ENCODE measurements around the gene CDKN1C.

The CDKN1C gene

DNA sequence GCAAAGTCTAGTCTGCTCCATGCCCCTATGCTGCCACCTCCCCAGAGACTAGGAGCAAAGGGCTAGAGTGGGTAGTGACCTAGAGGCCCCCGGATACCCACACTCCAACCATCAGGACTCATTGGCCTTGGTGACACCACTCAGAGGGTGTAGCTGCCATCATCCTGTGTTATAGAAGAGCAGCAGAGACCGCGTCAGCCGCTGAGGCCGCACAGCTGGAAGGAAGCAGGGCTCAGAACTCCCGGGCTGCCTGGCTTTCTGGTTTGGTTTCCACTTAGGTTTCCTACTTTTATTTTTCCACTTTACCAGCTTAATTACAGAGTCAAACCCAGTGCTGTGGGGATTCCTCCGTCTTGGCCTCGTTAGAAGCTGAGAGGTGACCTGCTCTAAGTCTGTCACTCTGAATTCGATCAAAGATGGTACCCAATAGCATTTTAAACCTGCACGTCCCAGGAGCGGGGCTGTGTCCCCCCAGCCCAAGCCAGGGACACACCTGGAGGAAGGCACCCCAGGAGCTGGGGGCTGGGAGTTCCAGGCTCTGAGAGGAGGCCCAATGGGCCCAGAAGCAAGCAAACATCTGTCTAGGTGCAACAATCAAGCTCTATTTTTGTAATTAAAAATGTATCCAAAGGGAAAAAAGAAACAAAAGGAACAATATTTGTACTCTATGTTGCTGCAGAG is 2.1 kb upstream of the CDKN1C start:
- no peak for DNase-seq

DNA sequence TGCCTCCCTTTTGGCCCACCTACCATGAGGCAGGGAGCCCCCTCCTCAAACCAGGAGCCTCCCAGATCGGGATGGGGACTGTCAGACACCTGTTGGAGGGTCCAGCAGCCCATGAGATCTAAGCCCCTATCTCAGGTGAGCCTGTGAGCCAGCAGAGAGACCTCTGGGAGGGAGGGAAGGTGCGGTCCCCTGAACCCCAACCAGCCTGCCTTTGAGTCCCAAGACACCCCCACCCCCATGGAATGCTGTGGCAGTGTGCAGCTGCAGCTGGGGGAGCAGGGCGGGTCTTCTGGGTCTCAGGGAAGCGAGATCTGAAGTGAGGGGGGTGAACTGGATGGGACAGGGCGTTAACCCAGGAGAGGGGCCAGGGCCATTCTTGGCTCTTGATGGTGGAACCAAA is 1.4 kb upstream of the CDKN1C start:
- no peak for DNase-seq

- DNase-seq, result no peak
These were observed 768 bp upstream of the CDKN1C start for GRCh38 chr11:2886191-2886894.

DNA sequence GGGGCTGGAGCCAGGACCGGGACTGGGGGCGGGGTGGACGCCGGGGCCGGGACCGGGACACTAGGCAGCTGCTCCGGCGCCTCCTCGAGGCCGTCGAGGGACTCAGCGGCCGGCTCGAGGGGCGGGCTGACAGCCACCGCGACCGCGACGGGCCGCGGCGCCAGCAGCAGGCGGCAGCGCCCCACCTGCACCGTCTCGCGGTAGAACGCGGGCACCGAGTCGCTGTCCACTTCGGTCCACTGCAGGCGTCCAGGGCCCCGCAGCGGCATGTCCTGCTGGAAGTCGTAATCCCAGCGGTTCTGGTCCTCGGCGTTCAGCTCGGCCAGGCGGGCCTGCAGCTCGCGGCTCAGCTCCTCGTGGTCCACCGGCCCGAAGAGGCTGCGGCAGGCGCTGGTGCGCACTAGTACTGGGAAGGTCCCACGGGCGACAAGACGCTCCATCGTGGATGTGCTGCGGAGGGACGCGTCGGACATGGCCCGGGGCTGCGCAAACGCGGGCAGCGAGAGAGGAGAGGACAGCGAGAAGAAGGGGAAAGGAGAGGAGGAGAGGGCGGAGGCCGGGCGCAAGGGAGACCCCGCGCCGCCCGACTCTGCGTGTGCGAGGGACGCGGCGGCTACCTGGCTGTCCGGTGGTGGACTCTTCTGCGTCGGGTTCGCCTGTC is 428 bp downstream of the CDKN1C start:
- peak; percentile 45 for DNase-seq

GRCh38 chr11:2883979-2884815 is 1.4 kb downstream of the CDKN1C start:
- DNase-seq, result no peak

- DNase-seq, result no peak
These were observed 2.0 kb downstream of the CDKN1C start for GRCh38 chr11:2883640-2883978.

DNA sequence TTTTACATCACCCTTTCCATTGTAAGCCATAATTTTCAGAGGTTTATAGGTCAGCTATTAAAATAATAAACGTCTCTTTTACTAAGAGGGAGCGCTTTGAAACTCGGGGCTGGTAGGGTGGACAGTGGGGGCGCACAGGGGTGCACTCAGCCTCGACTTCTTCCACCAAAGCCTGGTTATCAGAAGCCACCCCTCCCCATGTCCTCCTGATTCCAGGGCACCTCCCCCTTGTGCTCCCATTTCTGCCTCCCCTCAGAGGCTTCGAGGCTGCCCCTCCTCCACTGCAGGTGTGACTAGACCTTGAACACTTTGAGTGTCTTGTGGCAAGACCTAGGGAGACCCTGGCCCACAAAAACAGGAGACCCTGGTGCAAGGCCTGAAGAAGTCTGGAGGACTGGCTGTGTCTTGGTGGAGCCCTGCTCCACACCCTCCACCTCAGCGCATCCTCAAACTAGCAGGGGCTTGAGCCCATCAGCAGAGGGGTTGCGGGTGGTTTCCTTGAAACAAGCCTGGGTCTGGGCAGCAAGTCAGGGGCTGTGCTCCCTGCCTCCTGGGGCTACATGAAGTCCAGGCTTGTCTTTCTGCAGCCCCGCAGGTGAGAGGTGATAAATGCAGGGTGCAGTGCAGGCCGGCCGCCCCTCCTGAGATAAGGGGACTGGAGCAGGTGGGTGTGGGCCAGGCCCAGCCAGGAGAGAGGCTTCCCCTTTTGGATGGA is 3.0 kb downstream of the CDKN1C start:
- DNase-seq, result no peak

DNA sequence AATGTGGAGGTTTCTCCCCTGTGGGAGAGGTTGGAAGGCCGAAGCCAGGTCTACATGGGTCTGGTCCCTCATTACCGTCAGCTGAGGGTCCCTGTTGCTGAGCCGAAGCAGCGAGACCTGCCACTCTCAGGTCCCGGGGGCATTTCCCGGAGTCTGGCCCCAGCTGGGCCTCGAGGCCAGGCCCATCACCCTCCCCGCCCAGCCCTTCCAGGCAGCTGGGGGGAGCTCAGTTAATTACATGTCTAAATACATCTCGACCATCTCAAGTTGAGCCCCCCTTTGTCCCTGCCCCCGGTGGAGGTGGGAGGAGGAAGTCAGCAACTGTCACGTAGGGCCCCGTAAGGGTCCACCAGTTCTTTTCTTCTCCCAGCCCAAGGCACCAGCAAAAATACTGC is 3.6 kb downstream of the CDKN1C start:
- no peak for DNase-seq

DNA sequence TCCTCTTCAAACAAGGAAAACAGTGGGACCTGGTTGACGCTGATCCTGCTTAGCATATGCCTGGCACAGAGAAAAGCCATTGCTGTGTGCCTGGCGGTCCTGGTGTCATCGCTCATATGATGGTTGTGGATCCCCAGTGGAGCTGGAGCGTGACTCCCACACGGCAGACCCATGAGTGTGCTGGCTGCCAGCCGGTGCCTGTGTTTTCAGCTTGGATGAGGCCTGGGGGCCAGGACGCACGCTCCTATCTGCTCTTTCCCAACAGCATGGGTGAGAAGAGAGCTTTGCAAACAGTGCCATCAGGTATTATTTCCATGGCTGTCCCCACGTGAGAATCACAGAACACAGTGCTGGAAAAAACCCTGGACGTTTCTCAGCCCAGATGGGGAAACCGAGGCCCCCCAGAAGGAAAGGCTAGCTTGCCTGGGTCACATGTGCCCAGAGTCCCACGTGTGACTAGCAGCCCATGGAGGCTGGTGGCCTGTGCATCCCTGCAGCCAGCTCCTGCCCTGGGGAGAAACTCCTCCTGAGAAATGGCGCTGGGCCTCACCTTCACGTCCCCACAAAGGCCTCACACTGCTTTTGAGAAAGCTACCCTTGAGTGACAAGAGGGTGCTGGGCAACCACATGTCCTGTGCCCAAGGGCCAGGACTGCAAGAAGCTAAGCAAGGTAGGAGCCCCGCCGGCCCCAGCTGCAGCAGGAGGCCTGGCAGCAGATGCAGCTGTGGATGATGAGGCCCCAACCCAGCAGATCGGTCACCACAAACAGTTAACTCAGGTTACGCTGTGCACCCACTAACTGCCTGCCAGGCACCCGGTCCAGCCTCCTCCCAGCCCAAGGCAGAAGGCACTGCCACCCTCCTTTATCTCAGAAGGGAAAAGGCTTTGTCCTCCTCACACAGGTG is 4.2 kb downstream of the CDKN1C start:
- DNase-seq, result no peak

DNA sequence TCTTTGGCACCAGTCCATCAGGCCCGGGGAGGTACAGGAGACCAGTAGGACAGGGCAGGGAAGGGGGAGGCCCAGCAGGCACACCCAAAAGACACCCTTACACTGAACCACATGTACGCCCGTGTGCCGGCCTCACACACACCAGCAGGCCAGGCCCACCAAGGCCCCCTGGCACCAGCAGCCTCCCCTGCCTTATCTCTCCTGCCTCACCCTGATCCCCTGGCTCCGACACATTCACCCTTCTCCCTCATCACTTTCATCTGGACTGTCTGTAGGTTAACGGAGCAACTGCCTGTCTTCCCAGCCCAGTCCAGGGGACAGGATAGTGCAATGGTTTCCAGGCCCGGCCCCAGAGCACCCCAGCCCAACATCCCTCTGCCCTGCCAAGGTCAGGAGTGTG is 4.9 kb downstream of the CDKN1C start:
- DNase-seq, result no peak

DNA sequence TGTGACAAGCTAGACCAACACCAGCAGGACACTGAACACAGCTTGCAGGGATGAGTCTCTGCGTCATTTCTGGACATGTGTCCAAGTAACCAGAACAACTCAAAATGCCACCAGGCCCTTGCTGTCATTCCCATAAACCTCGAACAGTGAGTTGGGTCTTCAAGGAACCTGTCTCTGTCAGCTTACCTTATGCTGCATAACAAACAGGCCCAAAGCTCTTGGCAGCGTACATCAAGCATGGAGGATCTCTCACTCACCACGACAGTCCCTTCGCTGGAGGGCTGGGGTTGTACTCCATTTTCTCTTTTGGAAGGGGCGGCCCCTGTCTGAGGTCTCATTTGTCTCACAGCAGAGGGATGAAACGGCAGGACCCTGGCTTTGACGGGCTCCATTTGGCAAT is 6.8 kb downstream of the CDKN1C start:
- no peak for DNase-seq

- DNase-seq, result no peak
These were observed 8.1 kb downstream of the CDKN1C start for GRCh38 chr11:2877474-2877873.

GRCh38 chr11:2874963-2875362 is 10.6 kb downstream of the CDKN1C start:
- no peak for DNase-seq

DNA sequence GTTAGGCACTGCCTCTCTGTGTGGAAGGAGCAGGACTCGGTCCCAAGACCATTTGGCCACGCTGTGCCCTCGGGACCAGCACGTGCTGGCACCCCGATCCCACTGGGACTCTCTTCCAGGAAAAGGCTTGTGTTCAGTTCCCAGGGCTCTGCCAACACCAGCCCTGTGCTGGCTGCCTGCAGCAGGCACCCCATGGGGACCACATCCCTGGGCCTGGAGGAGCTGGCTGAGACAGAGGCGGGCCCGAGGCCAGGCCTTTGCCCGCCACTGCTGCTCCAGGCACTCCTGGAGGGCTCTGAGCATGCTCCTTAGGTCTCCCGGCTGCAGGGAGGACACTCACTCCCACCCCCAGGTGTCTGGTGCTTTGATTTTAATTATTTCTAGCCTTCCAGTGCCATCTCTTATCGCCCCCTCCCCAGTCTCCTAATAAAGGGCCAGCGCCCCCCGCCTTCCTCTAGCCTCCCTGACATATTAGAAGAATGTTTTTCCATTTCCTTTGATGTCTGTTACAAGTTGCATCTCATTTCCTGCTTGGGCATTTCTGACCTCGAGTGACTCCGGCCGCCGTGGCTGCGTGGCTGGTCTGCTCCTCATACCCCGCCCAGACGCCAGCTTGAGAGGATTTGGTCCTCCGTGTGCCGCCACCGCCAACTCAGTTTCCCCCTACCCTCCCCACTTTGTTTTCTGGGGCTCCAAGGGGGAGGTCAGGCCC is 14.4 kb downstream of the CDKN1C start:
- no peak for DNase-seq

GRCh38 chr11:2870460-2870859 is 15.1 kb downstream of the CDKN1C start:
- DNase-seq, result no peak

DNA sequence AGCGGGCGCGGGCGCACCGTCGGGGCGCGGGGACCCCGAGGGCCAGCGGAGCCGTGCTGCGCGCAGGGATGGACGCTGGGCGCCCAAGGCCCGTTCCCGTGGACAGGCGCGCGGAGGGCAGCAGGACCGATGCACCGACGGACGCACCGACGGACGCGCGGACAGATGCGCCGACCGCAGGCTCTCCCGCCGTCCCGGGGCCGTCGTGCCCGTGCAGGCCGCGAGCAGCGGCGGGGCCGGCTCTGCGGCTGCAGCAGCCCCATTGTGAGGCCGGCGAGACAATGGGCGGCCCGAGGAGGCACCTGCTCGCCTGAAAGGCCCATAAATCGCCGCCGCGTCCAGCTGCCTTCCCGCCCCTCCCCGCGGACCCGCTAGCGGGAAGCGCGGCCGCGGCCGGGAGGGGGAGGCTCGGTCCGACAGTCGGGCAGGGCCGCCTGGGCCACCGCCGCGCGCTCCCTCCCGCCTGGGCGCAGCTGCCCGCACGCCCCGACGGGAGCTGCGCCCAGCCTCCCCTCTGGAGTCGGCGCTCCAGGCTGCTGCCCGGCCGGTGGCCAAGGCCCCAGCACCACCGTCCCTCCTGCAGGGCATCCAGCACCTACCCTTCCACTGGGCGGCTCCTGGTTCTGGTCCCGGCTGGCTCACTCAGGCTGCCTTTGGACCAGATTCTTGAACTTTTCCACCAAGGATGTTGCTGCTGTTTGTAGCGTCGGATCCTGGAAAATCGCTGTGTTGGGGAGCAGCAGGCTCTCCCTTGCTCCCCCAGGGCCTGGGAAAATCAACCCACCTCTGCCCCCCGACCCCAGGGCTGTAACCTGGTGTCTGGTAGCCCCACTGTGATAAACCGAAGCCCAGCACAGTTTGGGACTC is 15.8 kb downstream of the CDKN1C start:
- no peak for DNase-seq

DNA sequence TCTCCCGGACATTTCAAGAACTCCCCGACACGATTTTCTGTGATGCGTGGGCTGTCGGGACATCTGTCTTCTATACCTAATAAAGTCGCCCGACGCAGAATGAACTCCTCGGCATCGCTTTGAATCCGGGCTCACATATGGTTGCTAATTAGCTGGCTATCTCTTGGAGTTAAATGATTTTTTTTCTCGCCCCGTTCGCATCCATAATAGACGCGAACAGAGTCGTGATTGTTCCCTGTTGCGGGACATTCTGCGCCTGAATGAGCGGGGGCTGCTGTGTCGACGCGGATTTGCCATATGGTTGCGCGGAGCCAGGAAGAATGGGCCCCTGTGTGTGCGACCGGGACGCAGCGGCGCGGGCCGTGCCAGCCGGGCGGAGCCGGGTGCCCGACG is 16.4 kb downstream of the CDKN1C start:
- DNase-seq, result no peak

GRCh38 chr11:2868506-2869133 is 17.0 kb downstream of the CDKN1C start:
- no peak for DNase-seq

DNA sequence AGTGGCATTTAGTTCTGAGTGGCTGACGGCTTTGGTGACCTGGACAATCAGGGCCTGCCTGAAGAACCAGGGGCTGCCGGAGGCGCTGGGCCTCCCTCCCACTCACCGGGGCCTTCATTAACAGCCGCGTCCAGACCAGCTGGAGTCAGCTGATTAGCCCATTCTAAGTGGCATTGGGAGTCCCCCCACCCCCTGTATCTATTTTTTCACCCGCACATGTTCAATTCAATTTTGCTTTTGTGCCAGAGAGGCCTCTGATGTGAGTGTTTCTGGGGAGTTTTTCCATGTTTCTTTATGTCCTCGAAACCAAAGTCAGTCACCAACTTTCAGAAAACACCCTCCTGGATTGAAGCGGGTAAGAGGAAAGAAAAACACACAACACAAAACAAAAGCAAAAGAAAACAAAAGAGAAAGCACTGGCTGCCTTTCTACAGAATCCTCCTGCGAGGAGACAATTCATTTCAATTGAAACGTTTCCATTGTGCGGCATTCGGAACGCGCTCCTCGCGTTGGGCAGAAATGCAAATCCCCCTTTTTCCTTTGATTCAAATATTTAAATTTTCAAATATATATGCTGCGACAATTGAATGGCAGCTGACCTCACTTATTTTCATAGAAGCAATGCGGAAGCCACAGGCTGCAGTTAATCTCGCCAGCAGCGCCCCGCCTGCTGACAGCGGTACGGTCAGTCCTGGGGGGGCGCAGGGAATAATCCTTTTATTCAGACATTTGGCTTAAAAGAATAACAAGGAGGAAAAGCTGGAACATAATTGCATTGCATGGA is 17.7 kb downstream of the CDKN1C start:
- DNase-seq, result peak; percentile 11

All from hematopoietic multipotent progenitor cell treated with erythropoietin and hydrocortisone succinate and interleukin-3 and kit ligand, for 8 days (in vitro differentiated cells).